Spleen (tissue), 7 donors: ENCODE results near the gene ATXN7.

Experiments used
- POLR2A ChIP-seq, 3 donors: fragments of 450-650 bp; IDR thresholded peaks; one replicate each; pipeline ENCODE4 v1.5.1; 2017; ENCODE audit warnings: antibody characterized with exemption in 3 of 3, mild to moderate bottlenecking in 1 of 3
- TF ChIP-seq, protein P1 (sequence below), 11 experiments: fragments of 200-600 bp in 7 of 11; fragments of 450-650 bp in 4 of 11; sonication (generic) in 4 of 11; IDR thresholded peaks in 8 of 11; conservative IDR thresholded peaks in 3 of 11; 1 replicate in 7 of 11; 2 replicates in 4 of 11; pipeline versions ENCODE4 v1.4.0 to v1.8.0; 2016 to 2021; ENCODE audit warnings: antibody characterized with exemption in 11 of 11, inconsistent platforms in 4 of 11, mild to moderate bottlenecking in 1 of 11
- donor health status: DM: no; HTN: no; CAD: no; lungs with moderate emphysema.
- donor health status: DM: no; HTN: no; CAD: no.
- donor health status: DM: no; HTN: no; CAD: no.

DNA sequence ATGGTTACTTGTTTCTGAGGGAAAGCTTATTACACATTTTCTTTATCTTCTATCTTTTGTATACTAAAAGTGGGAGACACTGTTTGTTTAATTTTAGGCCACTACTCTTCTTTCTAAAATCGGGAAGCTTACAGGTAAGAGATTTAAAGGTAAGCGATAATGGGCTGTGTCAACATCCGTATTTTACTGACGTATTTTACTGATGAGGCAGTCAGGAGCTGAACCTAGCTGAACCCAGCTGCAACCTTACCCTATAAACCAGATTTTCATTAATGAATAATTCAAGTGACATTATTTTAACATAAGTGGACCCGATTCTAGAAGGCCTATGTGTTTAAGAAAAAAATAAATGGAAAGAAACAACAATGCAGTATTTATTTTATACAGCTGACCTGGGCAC lies 146.5 kb downstream of the ATXN7 start:
- TF ChIP-seq, protein P1, sequence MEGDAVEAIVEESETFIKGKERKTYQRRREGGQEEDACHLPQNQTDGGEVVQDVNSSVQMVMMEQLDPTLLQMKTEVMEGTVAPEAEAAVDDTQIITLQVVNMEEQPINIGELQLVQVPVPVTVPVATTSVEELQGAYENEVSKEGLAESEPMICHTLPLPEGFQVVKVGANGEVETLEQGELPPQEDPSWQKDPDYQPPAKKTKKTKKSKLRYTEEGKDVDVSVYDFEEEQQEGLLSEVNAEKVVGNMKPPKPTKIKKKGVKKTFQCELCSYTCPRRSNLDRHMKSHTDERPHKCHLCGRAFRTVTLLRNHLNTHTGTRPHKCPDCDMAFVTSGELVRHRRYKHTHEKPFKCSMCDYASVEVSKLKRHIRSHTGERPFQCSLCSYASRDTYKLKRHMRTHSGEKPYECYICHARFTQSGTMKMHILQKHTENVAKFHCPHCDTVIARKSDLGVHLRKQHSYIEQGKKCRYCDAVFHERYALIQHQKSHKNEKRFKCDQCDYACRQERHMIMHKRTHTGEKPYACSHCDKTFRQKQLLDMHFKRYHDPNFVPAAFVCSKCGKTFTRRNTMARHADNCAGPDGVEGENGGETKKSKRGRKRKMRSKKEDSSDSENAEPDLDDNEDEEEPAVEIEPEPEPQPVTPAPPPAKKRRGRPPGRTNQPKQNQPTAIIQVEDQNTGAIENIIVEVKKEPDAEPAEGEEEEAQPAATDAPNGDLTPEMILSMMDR (IDR thresholded peaks at IDR 0.05 in 8 of 11, conservative IDR thresholded peaks at IDR 0.05 in 3 of 11): no peak
- no peak for TF ChIP-seq POLR2A (IDR thresholded peaks at IDR 0.05)
